SU-DHL-6 (cell line): ENCODE measurements around the gene GOSR2.

ENCODE experiments used
- H2AFZ ChIP-seq: fragments of 200-600 bp; sonication (generic); 2 replicates; pipeline ENCODE4 v1.6.1; 2014; ENCODE audit warnings: low read depth, mild to moderate bottlenecking, moderate library complexity, mixed read lengths, antibody characterized with exemption, low read length; ENCODE audit not compliant: severe bottlenecking
- H3F3A ChIP-seq: fragments of 200-600 bp; shearing (Covaris generic); 2 replicates; pipeline ENCODE4 v1.6.0; 2016; ENCODE audit warnings: antibody characterized with exemption, mild to moderate bottlenecking; ENCODE audit not compliant: insufficient read depth
- H3K27ac ChIP-seq: fragments of 200-600 bp; sonication (generic); 2 replicates; pipeline ENCODE4 v1.5.1; 2016; ENCODE audit warnings: low read depth, mild to moderate bottlenecking, low read length, moderate library complexity, mixed read lengths
- H3K27me3 ChIP-seq: fragments of 200-600 bp; sonication (generic), shearing (Covaris generic); 2 replicates; pipeline ENCODE4 v1.6.0; 2014; ENCODE audit warnings: mild to moderate bottlenecking, low read length
- H3K36me3 ChIP-seq: fragments of 200-600 bp; sonication (generic); 2 replicates; pipeline ENCODE4 v1.6.1; 2014; ENCODE audit warnings: mild to moderate bottlenecking, low read length, mixed read lengths
- H3K4me2 ChIP-seq: fragments of 300-600, 200-600 bp; shearing (Covaris generic), sonication (generic); 2 replicates; pipeline ENCODE4 v1.6.0; 2014; ENCODE audit warnings: low read length, low read depth, mild to moderate bottlenecking; ENCODE audit not compliant: poor library complexity, severe bottlenecking
- H3K4me3 ChIP-seq: fragments of 200-600 bp; sonication (generic); 2 replicates; pipeline ENCODE4 v1.5.1; 2014; ENCODE audit warnings: antibody characterized with exemption, low read length, mild to moderate bottlenecking, mixed read lengths; ENCODE audit not compliant: insufficient read depth, poor library complexity, severe bottlenecking
- H3K79me2 ChIP-seq: fragments of 200-600 bp; sonication (generic); 2 replicates; pipeline ENCODE4 v1.6.1; 2014; ENCODE audit warnings: mild to moderate bottlenecking, low read length, moderate library complexity; ENCODE audit not compliant: insufficient read depth
- H3K9ac ChIP-seq: fragments of 200-600 bp; sonication (generic); 2 replicates; pipeline ENCODE4 v1.7.0; 2014; ENCODE audit warnings: mild to moderate bottlenecking, low read length
- H3K9me2 ChIP-seq: fragments of 200-600 bp; sonication (generic); replicated peaks from 2 replicates; pipeline ENCODE4 v1.6.1; 2014; ENCODE audit warnings: low read length; ENCODE audit not compliant: insufficient read depth
- H3K9me3 ChIP-seq: fragments of 200-600 bp; sonication (generic); 2 replicates; pipeline ENCODE4 v1.6.1; 2014; ENCODE audit warnings: low read length, mixed read lengths; ENCODE audit not compliant: insufficient read depth
- H4K20me1 ChIP-seq: fragments of 200-600 bp; sonication (generic); 2 replicates; pipeline ENCODE4 v1.6.1; 2014; ENCODE audit warnings: low read depth, mild to moderate bottlenecking, antibody characterized with exemption, low read length, moderate library complexity, mixed read lengths
- CTCF ChIP-seq: fragments of 200-600 bp; sonication (generic); IDR thresholded peaks from one replicate; pipeline ENCODE4 v1.5.1; 2017; ENCODE audit warnings: antibody characterized with exemption, mild to moderate bottlenecking, low read length, moderate library complexity; ENCODE audit not compliant: insufficient read depth, poor library complexity, severe bottlenecking
- EZH2phosphoT487 ChIP-seq: fragments of 200-600 bp; sonication (generic), shearing (Covaris generic); conservative IDR thresholded peaks from 2 replicates; pipeline ENCODE4 v1.6.1; 2018; ENCODE audit warnings: mild to moderate bottlenecking, antibody characterized with exemption, low read length, moderate library complexity, mixed read lengths

GOSR2 gene

GRCh38 chr17:46898860-46899259 is 24.1 kb upstream of the GOSR2 start:
- H3K27me3 ChIP-seq: no peaks in the 10 kb centered on the region
- no peaks in the 10 kb centered on the region for H3K79me2 ChIP-seq
- no peaks in the 10 kb centered on the region for H3K9me2 ChIP-seq
- H3K4me2 ChIP-seq: no peak overlapping the region
- no peak overlapping the region for H3K27ac ChIP-seq
- H3K4me3 ChIP-seq: no peak overlapping the region
- H3K9me3 ChIP-seq: no peaks in the 10 kb centered on the region
- H4K20me1 ChIP-seq: no peaks in the 10 kb centered on the region
- no peak for TF ChIP-seq CTCF
- no peak for TF ChIP-seq EZH2phosphoT487
- no peaks in the 10 kb centered on the region for H3K36me3 ChIP-seq
- H3F3A ChIP-seq: no peaks in the 10 kb centered on the region
- H3K9ac ChIP-seq: no peak overlapping the region
- no peak overlapping the region for H2AFZ ChIP-seq

GRCh38 chr17:46901291-46901690 is 21.7 kb upstream of the GOSR2 start:
- no peaks in the 10 kb centered on the region for H3K9me3 ChIP-seq
- no peak overlapping the region for H3K27ac ChIP-seq
- no peaks in the 10 kb centered on the region for H4K20me1 ChIP-seq
- H3K9me2 ChIP-seq: no peaks in the 10 kb centered on the region
- H3K4me2 ChIP-seq: no peak overlapping the region
- no peaks in the 10 kb centered on the region for H3K36me3 ChIP-seq
- H3K27me3 ChIP-seq: no peaks in the 10 kb centered on the region
- H3K79me2 ChIP-seq: no peaks in the 10 kb centered on the region
- H3K9ac ChIP-seq: no peak overlapping the region
- no peak overlapping the region for H3K4me3 ChIP-seq
- TF ChIP-seq EZH2phosphoT487: no peak
- no peak for TF ChIP-seq CTCF
- H2AFZ ChIP-seq: no peak overlapping the region
- no peaks in the 10 kb centered on the region for H3F3A ChIP-seq

- TF ChIP-seq EZH2phosphoT487: no peak
- no peak for TF ChIP-seq CTCF
- H3K4me2 ChIP-seq: no peak overlapping the region
- no peak overlapping the region for H3K9ac ChIP-seq
- no peaks in the 10 kb centered on the region for H3K27me3 ChIP-seq
- H3K9me3 ChIP-seq: no peaks in the 10 kb centered on the region
- H3K4me3 ChIP-seq: no peak overlapping the region
- no peak overlapping the region for H3K27ac ChIP-seq
- H3F3A ChIP-seq: no peaks in the 10 kb centered on the region
- H3K79me2 ChIP-seq: no peaks in the 10 kb centered on the region
- H2AFZ ChIP-seq: no peak overlapping the region
- no peaks in the 10 kb centered on the region for H4K20me1 ChIP-seq
- H3K9me2 ChIP-seq: no peaks in the 10 kb centered on the region
- H3K36me3 ChIP-seq: no peaks in the 10 kb centered on the region
Measured at GRCh38 chr17:46903762-46904672, 18.9 kb upstream of the GOSR2 start.
